Measurements from ENCODE around the gene TUSC2.
"Not testable (repeated sequence)": the region's sequence is repeated elsewhere in the genome, so short reads cannot be mapped to it uniquely, and the experiment has no call there.

Gene TUSC2

DNA sequence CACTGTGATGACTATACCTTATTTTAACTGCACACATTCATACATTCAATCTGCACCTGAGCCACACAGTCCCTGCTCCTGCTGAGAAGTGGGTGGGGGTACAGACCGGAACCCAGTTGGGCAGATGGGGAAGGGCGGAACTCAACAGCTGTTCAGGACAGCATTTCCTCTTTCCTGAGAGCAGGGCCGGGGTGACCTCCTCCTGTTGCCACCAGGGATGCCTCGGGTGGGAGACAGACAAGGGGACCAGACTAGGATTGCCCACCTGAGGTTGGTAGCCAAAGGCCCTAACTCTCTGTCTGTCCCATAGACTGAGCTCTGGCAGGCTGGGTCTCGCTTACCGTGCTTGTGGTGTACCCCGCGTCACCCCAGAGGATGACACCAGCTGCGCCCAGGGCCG is 9.4 kb downstream of the TUSC2 start:
- no peak for DNase-seq (ENCODE audit: low read depth in 2 of 2)

- no peak for DNase-seq (ENCODE audit: low read depth in 2 of 2)
Observed at GRCh38 chr3:50318163-50318562, 9.9 kb downstream of the TUSC2 start.

- no peak for DNase-seq (ENCODE audit: low read depth in 2 of 2)
Observed at GRCh38 chr3:50317300-50317699, 10.7 kb downstream of the TUSC2 start.

DNA sequence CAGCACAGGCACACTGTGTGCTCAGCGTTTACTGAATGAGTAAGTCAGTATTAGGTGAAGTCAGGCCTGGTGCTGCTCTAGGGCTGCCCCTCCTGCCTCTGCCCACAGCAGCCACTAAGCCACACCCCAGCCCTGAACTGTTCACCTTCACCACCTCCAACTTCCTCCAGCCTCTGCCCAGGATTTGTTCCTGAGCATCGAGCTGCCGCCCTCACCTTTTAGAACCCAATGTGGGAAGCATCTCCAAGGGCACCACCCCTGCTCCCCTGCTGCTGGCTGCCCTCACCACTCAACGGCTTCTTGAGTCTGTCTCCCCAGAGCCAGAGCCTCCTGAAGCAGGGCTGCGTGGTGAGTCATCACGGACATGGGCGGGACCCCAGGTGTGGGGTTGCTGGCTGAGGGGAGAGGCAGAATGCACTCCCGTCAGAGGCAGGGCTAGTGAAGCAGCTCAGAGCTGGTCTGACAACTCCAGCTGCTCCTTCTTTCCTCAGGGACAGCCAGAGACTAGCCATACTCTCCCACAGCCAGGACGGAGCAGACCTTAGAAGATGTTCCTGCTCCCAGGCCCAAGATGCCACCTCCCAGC is 11.3 kb downstream of the TUSC2 start:
- DNase-seq (ENCODE audit: low read depth in 2 of 2) = no peak

DNA sequence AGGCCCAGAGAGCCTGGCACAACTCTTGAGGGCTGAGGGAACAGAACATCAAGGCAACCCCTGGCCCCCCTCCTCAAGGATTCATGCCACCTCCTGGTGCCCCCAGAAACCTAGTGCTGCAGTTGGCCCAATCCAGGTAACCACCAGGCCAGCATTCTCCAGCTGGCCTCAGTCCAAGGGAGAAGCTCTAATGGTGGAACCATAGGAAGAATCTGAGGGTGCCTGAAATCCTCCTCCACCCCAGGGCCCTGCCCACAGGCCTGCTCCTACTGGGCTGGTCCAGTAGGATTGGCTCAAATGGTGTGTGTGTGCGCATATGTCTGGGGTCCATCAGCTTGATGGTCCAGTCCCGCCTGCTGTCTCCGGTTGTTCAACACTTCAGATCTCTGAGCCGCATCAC is 13.2 kb downstream of the TUSC2 start:
- DNase-seq (ENCODE audit: low read depth in 2 of 2) = no peak

DNA sequence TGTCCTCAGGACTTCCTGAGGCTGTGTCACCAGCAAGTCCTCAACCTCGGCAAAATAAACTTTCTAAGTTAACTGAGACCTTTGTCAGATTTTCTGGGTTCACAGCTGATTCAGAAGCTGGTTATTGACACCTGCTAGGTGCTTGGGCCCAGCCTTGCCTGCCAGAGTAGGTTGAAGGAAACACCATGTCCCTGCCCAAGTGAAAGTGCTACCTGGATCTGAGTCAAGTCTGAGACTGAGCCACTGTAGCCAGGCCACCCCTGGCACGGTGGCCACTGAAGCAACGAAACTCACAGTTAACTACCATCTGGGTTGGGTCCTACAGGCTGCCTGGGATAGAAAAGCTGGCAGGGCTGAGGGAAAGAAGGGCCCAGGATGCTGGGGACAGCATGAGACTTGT is 13.7 kb downstream of the TUSC2 start:
- DNase-seq (ENCODE audit: low read depth in 2 of 2) = no peak

DNA sequence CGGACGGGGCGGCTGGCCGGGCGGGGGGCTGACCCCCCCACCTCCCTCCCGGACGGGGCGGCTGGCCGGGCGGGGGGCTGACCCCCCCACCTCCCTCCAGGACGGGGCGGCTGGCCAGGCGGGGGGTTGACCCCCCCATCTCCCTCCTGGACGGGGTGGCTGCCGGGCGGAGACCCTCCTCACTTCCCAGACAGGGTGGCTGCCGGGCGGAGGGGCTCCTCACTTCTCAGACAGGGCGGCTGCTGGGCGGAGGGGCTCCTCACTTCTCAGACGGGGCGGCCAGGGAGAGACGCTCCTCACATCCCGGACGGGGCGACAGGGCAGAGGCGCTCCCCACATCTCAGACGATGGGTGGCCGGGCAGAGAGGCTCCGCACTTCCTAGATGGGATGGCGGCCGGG is 16.0 kb downstream of the TUSC2 start:
- not testable (repeated sequence) for DNase-seq (ENCODE audit: low read depth in 2 of 2)

DNA sequence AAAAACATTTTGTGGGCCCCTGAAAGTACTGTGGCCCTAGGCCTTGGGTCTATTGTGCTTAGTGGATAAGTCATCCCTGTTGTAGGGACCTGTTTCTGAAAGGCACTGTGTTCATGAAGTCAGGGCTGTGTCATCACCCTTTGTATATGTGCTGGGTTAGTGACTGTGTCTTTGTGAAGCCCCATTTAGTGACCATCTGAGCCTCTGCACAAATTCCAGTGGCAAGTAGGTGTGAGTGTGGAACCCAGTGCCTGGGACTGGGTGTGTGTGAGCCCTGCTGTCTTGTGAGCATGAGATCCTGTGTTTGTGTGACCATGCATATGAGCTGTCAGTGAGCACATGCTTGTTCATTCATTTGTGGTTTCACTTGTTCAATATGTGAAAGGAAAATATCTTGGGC is 23.4 kb downstream of the TUSC2 start:
- no peak for DNase-seq (ENCODE audit: low read depth in 2 of 2)

- no peak for DNase-seq (ENCODE audit: low read depth in 2 of 2)
Observed at GRCh38 chr3:50303013-50303815, 24.8 kb downstream of the TUSC2 start, which contains the start of gene HYAL1. HYAL1 (minus strand) TSS chr3:50303574; CDS start chr3:50302956, 618 bp downstream.

GRCh38 chr3:50302095-50303012 is 25.7 kb downstream of the TUSC2 start:
- no peak for DNase-seq (ENCODE audit: low read depth in 2 of 2)

GRCh38 chr3:50300681-50301254 is 27.3 kb downstream of the TUSC2 start:
- DNase-seq (ENCODE audit: low read depth in 2 of 2) = no peak

DNA sequence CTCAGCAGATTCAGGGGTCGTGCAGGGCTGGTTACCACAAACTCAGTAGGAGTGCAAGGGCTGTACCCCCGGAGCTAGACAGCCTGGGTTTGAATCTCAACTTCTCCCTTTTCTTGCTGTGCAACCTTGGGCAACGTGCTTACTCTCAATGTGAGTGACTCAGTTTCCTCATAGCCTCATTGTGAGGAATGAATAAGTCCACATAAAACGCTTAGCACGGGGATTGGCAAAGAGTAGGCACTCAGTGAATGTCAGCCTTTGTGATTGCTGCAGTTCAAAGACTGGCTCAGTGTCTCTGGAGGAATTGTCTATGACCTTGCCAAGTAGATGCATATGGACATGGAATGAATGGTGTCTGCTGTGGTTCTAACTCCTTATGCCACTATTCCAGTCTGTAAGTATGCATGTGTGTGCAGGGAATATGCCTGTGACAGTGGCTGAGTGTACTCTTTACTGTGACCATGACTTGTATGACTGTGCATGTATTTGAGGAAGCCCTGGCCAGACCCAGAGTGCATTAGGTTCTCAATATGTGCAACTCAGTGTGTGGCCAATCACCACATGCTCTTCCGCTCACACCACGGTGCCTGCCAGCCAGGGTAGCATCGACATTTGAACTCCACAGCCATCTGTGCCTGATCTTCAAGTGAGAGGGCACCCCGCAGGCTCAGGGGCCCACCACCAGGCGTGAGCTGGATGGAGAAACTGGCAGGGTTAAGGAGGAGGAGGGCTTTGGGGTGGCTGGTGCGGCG is 27.9 kb downstream of the TUSC2 start:
- DNase-seq (ENCODE audit: low read depth in 2 of 2) = no peak

GRCh38 chr3:50299638-50299928 is 28.4 kb downstream of the TUSC2 start:
- DNase-seq (ENCODE audit: low read depth in 2 of 2) = no peak

DNA sequence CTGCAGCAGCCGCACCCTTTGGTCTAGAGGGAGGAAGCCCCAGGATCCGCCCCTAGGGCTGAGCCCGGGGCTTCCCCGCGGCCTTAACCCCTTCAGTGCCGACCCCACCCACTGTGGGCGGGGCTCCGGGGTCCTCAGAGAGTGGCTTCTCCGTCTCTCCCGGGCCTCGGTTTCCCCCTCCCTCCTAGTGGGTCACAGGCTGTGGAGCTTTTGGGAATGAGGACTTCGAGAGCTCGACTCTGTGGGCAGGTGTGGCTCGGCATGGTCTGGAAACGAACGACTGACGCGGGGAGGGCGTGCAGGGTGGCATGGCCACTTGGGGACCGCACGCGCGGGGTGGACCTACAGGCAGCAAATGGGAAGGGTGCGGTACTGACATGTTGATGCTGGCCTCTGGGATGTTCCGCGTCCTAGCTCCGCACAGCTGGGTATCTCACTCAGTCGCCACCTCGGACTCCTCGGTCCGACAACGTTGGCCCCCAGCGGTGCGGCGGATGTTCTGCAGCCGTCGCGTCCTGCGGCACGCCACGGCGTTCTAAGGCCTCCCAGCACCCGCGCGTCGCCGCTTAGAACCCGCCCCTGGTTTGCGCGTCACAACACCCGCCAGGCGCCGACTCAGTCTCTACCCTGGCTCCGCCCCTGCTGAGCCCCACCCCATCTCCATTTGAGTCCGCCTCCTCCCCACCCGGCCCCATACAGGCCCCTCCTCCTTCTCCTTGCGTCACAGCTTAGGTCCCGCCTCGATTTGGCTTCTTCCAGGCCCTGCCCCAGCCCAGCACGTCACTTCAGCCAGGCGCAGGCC is 29.0 kb downstream of the TUSC2 start, which contains the start of the genes HYAL3 and NAA80:
TSS of gene HYAL3 (minus strand) at position 570 of the 802 bp plus-strand sequence. CDS start 3,803 bp downstream, outside the sequence.
TSS of gene NAA80 (minus strand) at position 570 of the 802 bp plus-strand sequence. CDS start 1,942 bp downstream, outside the sequence.
- peak; percentile 99 to 100 for DNase-seq (ENCODE audit: low read depth in 2 of 2)

- DNase-seq (ENCODE audit: low read depth in 2 of 2) = no peak
Observed at GRCh38 chr3:50297896-50298725, 29.9 kb downstream of the TUSC2 start.

DNA sequence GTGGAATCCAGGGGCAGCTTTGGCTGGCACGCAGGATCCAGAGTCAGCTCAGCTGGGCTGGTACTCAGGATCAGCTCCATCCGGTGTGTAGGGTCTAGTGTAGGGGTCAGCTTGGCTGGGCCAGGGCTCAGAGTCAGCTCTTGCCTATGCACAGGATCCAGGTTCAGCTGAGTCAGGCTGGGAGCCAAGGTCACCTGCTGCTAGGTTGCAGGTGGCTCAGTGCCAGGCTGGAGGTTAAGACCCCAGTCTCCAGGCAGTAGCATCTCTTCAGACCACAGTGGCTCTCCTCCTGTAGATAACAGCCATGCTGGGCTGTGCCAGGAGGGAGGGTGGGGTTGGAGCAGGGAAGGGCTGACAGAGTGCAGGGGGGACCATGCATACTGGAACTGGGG is 30.6 kb downstream of the TUSC2 start:
- DNase-seq (ENCODE audit: low read depth in 2 of 2) = no peak

DNA sequence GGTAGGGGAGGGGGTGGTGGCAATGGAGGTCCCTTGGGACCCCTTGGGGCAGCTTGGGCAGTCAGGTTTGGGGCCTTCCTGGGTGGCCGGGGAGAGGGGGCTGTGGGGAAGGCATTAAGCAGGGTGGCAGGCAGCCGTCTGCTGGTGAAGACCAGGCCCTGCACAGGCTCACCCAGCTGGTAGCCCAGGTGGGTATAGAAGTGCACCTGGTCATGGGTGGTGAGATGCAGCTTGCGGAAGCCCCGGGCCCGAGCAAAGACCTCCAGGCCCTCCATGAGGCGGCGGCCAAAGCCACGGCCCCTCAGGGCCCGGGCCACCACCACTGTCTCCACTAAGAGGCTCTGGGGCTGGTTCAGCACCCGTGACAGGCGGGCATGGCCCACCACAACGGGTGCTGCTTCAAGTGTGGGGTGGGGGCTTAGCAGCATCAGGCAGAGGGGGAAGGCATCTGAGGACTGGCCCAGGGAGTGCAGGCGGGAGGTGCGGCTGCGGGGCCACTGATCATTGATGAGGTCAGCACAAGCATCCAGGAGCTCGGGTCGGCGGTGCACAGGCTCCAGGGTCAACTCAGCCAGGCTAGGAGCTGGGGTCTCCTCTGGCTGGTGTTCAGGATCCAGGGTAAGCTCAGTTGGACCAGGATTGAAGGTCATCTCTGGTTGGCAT is 31.2 kb downstream of the TUSC2 start:
- no peak for DNase-seq (ENCODE audit: low read depth in 2 of 2)

DNA sequence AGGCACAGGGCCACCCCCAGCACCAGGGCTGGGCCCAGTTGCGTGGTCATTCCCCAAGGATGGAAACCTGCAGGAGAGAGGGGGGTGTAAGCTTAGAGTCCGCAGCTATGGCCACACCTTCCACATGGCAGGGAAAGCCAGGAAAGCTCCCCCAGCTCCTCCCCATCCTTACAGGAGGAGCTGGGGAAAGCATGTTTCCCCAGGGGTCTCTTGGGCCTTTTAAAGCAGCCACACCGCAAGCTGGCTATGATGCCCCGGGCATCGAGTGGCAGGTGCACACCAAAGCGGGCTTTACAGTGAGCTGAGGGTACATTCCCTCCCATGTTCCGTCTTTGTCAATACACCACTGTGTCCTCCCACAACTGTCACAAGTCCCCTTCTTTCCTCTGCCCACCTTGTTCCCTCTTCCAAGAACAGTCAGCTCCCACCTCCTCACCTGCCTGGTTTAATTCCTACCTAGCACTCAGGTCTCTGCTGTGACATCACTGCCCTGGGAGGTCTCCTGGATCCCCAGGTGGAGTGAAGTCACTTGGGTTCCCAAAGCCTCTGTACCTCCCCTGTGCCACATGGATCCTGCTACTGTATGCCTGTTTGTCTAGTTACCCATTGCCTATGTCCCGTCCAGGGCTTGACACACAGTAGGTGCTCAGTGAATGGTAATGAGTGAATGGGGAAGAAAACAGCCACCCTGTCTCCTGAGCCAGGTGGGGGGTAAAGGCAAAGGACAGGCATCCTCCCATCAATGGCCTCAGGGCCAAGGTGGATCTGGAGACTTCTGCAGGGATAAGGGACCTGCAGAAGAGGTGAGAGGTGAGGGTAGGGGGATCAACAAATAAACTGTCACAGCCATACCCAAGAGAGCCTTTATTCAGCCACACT is 32.2 kb downstream of the TUSC2 start:
- DNase-seq (ENCODE audit: low read depth in 2 of 2) = no peak

Data from stimulated activated CD4-positive, alpha-beta T cell treated with anti-CD3 and anti-CD28 coated beads, Interleukin-15, amount 100 ng/mL, for 48 hours (primary cell).